BLaER1 (cell line): ENCODE measurements around the gene NDP.
"Not testable (repeated sequence)": the region's sequence is repeated elsewhere in the genome, so short reads cannot be mapped to it uniquely, and the experiment has no call there.

Source experiments
- H3K27ac ChIP-seq: shearing (Covaris generic); formaldehyde crosslinking; 2 replicates; pipeline ENCODE4 v1.8.1; 2022
- H3K27me3 ChIP-seq: shearing (Covaris generic); formaldehyde crosslinking; 2 replicates; pipeline ENCODE4 v1.8.1; 2022
- H3K36me3 ChIP-seq: shearing (Covaris generic); formaldehyde crosslinking; 2 replicates; pipeline ENCODE4 v1.8.1; 2022
- H3K4me1 ChIP-seq: shearing (Covaris generic); formaldehyde crosslinking; 2 replicates; pipeline ENCODE4 v1.8.1; 2022
- H3K4me2 ChIP-seq: shearing (Covaris generic); formaldehyde crosslinking; 2 replicates; pipeline ENCODE4 v1.8.1; 2022
- H3K4me3 ChIP-seq: shearing (Covaris generic); formaldehyde crosslinking; 2 replicates; pipeline ENCODE4 v1.8.1; 2022
- H3K9ac ChIP-seq: shearing (Covaris generic); formaldehyde crosslinking; 2 replicates; pipeline ENCODE4 v1.8.1; 2022
- H3K9me3 ChIP-seq: shearing (Covaris generic); formaldehyde crosslinking; 2 replicates; pipeline ENCODE4 v1.8.1; 2022
- H4K20me1 ChIP-seq: shearing (Covaris generic); formaldehyde crosslinking; 2 replicates; pipeline ENCODE4 v1.8.1; 2022
- Cebpa-rat ChIP-seq: shearing (Covaris generic); IDR thresholded peaks from 2 replicates; pipeline ENCODE4 v1.8.1; 2022

Gene NDP

DNA sequence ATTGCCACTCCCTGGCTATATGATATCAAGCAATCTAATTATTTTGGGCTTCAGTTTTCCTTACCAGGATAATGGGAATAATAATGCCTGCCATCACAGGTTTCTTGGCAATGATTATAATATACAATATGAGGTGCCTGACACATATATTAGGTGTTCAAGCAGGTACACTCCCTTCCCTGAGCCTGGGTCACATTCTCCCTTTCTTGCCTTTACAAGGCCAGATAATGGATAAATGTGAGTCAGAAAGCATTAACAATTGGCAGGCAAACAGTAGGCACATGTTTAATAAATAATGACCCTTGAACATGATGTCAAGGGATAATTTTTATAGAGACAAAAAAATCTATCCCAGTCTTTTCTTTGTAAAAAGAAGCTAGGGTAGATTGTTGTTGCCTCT, 17.2 kb downstream of the NDP start:
- no peak overlapping the region for H3K9ac ChIP-seq
- no peaks in the 10 kb centered on the region for H3K4me1 ChIP-seq
- no peaks in the 10 kb centered on the region for H4K20me1 ChIP-seq
- no peak for TF ChIP-seq Cebpa-rat
- no peaks in the 10 kb centered on the region for H3K36me3 ChIP-seq
- no peaks in the 10 kb centered on the region for H3K9me3 ChIP-seq
- no peak overlapping the region for H3K4me3 ChIP-seq
- no peaks in the 10 kb centered on the region for H3K27me3 ChIP-seq
- H3K4me2 ChIP-seq: no peak overlapping the region
- H3K27ac ChIP-seq: no peak overlapping the region

- TF ChIP-seq Cebpa-rat: no peak
- H3K9me3 ChIP-seq: no peaks in the 10 kb centered on the region
- H3K27me3 ChIP-seq: no peaks in the 10 kb centered on the region
- H3K4me1 ChIP-seq: no peaks in the 10 kb centered on the region
- H3K9ac ChIP-seq: no peak overlapping the region
- no peak overlapping the region for H3K27ac ChIP-seq
- H4K20me1 ChIP-seq: no peaks in the 10 kb centered on the region
- H3K4me3 ChIP-seq: no peak overlapping the region
- H3K36me3 ChIP-seq: no peaks in the 10 kb centered on the region
- no peak overlapping the region for H3K4me2 ChIP-seq
Observed at GRCh38 chrX:43953218-43953617, 20.0 kb downstream of the NDP start.

DNA sequence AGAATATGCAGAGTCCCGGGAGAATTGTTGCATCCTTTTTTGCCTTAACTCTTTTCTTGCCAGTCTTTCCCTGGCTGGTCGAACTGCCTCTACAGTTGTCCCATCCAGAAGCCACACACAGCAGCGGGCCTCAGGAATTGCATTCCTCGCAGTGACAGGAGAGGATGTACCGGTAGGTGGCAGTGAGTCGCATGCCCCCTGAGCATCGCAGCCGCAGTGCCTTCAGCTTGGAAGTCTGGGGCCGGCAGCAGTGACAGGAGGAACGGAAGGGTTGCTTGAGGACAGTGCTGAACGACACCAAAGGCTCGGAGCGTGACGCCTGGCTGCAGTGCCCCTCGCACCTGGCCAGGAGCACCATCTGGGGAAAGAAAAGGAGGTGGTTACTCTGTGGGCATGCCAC, 23.5 kb downstream of the NDP start:
- H3K9ac ChIP-seq: no peak overlapping the region
- no peak for TF ChIP-seq Cebpa-rat
- H3K27ac ChIP-seq: no peak overlapping the region
- no peak overlapping the region for H3K4me3 ChIP-seq
- no peaks in the 10 kb centered on the region for H3K27me3 ChIP-seq
- no peaks in the 10 kb centered on the region for H3K9me3 ChIP-seq
- H3K4me1 ChIP-seq: no peaks in the 10 kb centered on the region
- H3K36me3 ChIP-seq: no peaks in the 10 kb centered on the region
- no peaks in the 10 kb centered on the region for H4K20me1 ChIP-seq
- no peak overlapping the region for H3K4me2 ChIP-seq

DNA sequence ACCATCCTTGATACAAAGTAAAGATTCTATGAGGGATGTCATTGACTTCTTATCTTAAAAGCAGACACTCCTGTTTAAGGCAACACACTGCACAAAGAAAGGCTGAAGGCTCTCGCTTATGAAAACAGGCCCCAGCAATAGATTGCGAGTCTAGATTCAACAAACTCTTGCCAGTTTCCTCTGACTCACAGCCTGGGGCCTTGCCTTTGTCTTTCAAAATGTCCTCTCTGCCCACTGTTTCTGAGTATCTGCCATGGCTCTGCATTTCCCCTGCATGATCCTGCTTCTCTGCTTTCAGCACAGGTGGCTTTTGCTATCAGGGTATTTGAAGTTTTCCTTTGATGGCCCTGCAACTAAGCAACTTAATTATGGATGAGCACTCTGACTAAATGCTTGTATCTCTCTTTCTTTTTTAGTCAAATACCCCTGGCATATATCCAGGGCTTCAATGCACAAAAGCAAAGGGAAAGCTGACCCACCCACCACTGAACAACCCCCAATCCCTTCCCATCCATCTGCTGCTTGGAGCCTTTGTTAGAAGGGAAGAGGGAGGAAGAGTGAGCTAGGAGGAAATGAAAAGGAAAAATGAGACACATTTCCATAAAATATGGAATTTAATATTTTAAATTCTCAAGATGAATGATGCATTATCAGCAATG, 32.2 kb downstream of the NDP start:
- Histone ChIP-seq H3K36me3 (no peaks in the 10 kb centered on the region), H3K9ac (no peak overlapping the region), H4K20me1 (no peaks in the 10 kb centered on the region), H3K27me3 (no peaks in the 10 kb centered on the region), H3K4me2 (no peak overlapping the region), H3K4me3 (no peak overlapping the region), H3K27ac (no peak overlapping the region), H3K9me3 (no peaks in the 10 kb centered on the region), H3K4me1 (no peaks in the 10 kb centered on the region)
- no peak for TF ChIP-seq Cebpa-rat

DNA sequence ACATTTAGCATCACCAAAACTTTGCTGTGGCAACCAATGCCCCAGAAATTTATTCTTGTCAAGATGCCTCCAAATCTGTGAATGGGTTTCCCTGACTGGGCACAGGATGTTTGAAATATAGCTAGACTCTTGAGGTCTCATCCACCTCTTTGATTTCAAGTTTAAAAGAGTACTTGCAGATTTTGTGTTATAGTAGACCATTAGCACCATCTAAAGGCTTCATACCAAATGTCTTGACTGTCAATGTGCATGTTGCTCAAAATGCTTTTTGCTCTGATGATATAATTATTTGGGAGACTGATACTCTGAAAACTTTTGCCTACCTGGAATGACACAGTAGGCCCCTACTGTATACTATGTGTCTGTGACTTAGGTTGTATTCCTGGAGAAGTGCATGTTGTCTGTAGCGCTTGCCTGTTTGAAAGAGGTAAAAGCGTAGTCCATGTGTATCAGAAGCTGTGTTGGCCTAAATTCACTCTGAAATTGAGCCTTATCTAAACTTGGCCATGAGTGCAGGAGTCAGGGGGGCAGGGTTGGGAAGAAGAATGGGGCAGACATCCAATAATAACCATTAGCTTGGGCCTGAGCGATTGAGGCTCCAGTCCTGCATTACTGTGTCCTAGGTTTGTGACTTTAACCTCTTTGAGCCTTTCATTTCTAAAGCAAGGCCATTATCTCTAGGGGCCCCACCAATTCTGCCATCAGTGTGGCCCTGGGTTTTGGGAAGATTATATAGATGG, 33.8 kb downstream of the NDP start:
- Histone ChIP-seq H3K9me3 (no peaks in the 10 kb centered on the region), H3K27ac (no peak overlapping the region), H3K36me3 (no peaks in the 10 kb centered on the region), H4K20me1 (no peaks in the 10 kb centered on the region), H3K27me3 (no peaks in the 10 kb centered on the region), H3K9ac (no peak overlapping the region), H3K4me2 (no peak overlapping the region), H3K4me3 (no peak overlapping the region), H3K4me1 (no peaks in the 10 kb centered on the region)
- no peak for TF ChIP-seq Cebpa-rat

DNA sequence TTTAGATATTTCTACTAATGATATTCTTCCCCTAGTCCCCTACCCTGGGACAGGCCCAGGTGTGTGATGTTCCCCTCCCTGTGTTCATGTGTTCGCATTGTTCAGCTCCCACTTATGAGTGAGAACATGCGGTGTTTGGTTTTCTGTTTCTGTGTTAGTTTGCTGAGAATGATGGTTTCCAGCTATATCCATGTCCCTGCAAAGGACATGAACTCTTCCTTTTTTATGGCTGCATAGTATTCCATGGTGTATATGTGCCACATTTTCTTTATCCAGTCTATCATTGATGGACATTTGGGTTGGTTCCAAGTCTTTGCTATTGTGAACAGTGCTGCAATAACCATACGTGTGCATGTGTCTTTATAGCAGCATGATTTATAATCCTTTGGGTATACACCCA, 51.2 kb downstream of the NDP start:
- H3K27ac ChIP-seq, H3K36me3 ChIP-seq, H3K9ac ChIP-seq, H3K4me3 ChIP-seq, H3K27me3 ChIP-seq, H4K20me1 ChIP-seq, H3K4me1 ChIP-seq, H3K9me3 ChIP-seq, H3K4me2 ChIP-seq: not testable (repeated sequence)

DNA sequence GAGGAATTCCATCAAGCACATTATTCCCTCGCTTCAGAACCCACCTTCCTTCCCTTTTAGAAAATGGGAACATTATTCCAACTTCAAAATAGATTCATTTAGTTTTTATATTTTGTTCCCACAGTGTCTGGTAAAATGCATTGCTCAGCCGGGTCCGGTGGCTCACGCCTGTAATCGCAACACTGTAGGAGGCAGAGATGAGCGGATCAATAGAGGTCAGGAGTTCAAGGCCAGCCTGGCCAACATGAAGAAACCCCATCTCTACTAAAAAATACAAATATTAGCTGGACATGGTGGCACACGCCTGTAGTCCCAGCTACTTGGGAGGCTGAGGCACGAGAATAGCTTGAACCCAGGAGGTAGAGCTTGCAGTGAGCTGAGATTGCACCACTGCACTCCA, 62.4 kb downstream of the NDP start:
- H3K36me3 ChIP-seq, H3K4me3 ChIP-seq, H3K4me1 ChIP-seq, H3K9ac ChIP-seq, H4K20me1 ChIP-seq, H3K4me2 ChIP-seq, H3K27ac ChIP-seq, H3K9me3 ChIP-seq, H3K27me3 ChIP-seq: not testable (repeated sequence)

GRCh38 chrX:43910012-43910411, 63.2 kb downstream of the NDP start:
- Histone ChIP-seq H4K20me1 (no peaks in the 10 kb centered on the region), H3K9ac (no peak overlapping the region), H3K27me3 (no peaks in the 10 kb centered on the region), H3K9me3 (no peaks in the 10 kb centered on the region), H3K4me3 (no peak overlapping the region), H3K36me3 (no peaks in the 10 kb centered on the region), H3K27ac (no peak overlapping the region), H3K4me1 (no peaks in the 10 kb centered on the region), H3K4me2 (no peak overlapping the region)
- no peak for TF ChIP-seq Cebpa-rat

DNA sequence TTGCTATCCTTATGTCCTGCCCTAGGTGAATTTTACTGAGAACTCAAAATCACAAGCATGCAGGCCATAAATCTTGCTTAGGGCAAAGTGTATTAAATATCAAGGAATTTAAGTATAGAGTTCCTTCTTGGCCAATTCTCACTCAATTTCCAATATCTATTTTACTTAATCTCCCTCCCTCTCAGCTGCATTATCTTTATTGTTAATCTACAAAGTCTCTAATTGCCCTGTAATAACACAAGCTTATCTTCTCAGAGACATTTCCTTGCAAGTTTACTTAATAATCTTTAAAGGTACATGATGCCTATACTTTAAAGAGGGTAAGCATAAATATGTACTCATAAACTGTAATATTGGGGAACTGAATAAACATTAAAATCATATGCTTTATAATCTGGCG, 64.0 kb downstream of the NDP start:
- H3K4me1 ChIP-seq: no peaks in the 10 kb centered on the region
- no peaks in the 10 kb centered on the region for H3K36me3 ChIP-seq
- no peak overlapping the region for H3K9ac ChIP-seq
- H3K27ac ChIP-seq: no peak overlapping the region
- no peak overlapping the region for H3K4me2 ChIP-seq
- H3K4me3 ChIP-seq: no peak overlapping the region
- H4K20me1 ChIP-seq: no peaks in the 10 kb centered on the region
- no peak for TF ChIP-seq Cebpa-rat
- no peaks in the 10 kb centered on the region for H3K27me3 ChIP-seq
- H3K9me3 ChIP-seq: no peaks in the 10 kb centered on the region

DNA sequence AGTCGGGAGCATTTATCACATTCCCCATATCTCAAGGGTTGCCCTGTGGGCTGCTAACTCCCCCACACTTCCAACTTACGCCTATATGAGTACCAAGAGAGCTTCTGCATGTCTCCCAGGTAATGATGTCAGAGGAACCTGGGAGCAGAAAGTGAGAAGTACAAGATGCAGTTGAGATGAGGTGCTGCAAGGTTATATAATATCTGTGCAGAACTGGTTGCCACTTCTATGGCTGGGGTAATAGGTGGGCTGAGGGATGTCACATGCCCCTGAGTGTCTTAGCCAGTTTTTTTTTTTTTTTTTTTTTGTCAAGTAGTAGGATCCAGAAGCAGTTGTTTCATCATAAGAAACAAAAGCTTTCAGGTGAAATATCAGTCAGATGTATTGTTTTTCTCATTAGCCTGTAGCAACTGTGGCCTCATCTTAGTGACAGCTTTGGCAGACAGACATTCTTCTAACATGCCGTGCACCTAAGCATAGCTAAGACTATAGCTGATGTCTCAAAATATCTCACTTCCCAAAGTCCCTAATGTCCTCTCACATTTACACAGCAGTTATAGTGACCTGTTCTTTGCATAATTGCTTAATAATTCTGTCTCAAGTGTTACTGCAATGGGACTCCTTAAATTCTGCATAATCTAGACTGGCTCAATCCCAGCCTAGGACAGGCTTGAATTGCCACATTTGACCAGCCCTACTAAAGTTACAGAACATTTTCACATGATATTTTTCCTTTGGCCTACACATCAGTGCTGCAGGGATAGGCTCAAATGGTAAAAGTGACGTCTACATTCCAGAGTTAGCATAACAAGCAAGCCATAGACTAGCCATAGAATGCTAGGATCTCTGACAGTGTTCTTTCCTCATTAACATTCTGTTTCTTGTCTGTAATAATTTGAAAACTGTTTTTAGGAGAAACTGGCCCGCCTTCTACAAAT, 73.0 kb downstream of the NDP start:
- no peak for TF ChIP-seq Cebpa-rat
- no peaks in the 10 kb centered on the region for H3K9me3 ChIP-seq
- H3K4me1 ChIP-seq: no peaks in the 10 kb centered on the region
- H3K9ac ChIP-seq: no peak overlapping the region
- H3K36me3 ChIP-seq: no peaks in the 10 kb centered on the region
- H3K4me2 ChIP-seq: no peak overlapping the region
- H3K27ac ChIP-seq: no peak overlapping the region
- H3K27me3 ChIP-seq: no peaks in the 10 kb centered on the region
- H3K4me3 ChIP-seq: no peak overlapping the region
- no peaks in the 10 kb centered on the region for H4K20me1 ChIP-seq
